ENCODE results near the gene EZH1. TPM values are rescaled to one million over a fixed set of nuclear protein-coding genes. Genes with fewer than 3 reads are reported as not detected.
"Not testable (repeated sequence)": the region's sequence is repeated elsewhere in the genome, so short reads cannot be mapped to it uniquely, and the experiment has no call there.

The EZH1 gene
- total RNA-seq, 1 donor from 2014 or later: 58.4 TPM

DNA sequence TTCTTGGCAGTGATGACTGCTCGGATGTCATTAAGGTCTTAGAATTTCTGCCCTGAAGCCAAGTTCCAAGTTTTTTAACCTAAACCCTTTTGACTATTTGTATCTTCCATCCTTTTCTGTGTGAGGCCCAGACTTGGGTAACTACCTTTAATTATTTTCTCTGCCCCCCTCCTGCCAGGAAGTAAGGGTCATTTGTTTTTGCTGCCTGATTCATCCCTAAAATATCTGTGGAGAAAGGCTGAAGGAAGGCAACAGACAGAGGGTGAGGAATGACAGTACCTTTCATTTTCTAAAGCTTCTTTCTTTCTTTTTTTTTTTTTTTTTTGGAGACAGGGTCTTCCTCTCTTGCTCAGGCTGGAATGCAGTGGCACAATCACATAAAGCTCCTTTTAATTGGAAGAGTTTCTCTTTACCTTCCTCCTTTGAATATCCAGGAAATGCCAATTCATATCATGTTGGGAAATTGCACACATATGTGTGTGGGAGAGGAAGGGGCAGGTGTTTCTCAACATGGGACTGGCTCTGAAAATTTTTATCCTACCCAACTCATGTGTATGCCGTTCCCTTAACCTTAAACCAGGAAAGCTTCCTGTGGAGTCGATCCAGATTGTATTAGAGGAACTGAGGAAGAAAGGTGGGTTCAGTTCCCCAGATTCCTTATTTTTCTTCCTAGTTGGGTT lies 29.4 kb upstream of the EZH1 start:
- ATAC-seq: no peak
- no peak for DNase-seq
- intact Hi-C loops (cut with DNase I): no loop called here

GRCh38 chr17:42773290-42774035 lies 28.6 kb upstream of the EZH1 start, which contains the start of gene VPS25:
Gene VPS25, plus strand, starts transcription at chr17:42773449. Its CDS starts 27 bp downstream, at chr17:42773476.
- TF ChIP-seq, protein P1, sequence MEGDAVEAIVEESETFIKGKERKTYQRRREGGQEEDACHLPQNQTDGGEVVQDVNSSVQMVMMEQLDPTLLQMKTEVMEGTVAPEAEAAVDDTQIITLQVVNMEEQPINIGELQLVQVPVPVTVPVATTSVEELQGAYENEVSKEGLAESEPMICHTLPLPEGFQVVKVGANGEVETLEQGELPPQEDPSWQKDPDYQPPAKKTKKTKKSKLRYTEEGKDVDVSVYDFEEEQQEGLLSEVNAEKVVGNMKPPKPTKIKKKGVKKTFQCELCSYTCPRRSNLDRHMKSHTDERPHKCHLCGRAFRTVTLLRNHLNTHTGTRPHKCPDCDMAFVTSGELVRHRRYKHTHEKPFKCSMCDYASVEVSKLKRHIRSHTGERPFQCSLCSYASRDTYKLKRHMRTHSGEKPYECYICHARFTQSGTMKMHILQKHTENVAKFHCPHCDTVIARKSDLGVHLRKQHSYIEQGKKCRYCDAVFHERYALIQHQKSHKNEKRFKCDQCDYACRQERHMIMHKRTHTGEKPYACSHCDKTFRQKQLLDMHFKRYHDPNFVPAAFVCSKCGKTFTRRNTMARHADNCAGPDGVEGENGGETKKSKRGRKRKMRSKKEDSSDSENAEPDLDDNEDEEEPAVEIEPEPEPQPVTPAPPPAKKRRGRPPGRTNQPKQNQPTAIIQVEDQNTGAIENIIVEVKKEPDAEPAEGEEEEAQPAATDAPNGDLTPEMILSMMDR (IDR thresholded peaks at IDR 0.05): no peak
- ATAC-seq (peak; percentile 96), DNase-seq (peak; percentile 87)
- Histone ChIP-seq H3K4me3 (peak within 1 kb of the TSS; percentile 86), H3K27ac (peak within 1 kb of the TSS; percentile 84), H3K9me3 (no peaks in the 10 kb centered on the region), H3K27me3 (no peaks in the 10 kb centered on the region), H3K36me3 (peaks cover 35% of the 10 kb centered on the region), H3K4me1 (peaks cover 14% of the 10 kb centered on the region)
- intact Hi-C loops (cut with DNase I): no loop called here

More for the DNA sequence above, 29.4 kb upstream of the EZH1 start:
- Histone ChIP-seq H3K27me3 (no peaks in the 10 kb centered on the region), H3K36me3 (peaks cover 43% of the 10 kb centered on the region), H3K27ac (no peak overlapping the region), H3K4me1 (peaks cover 14% of the 10 kb centered on the region), H3K9me3 (no peaks in the 10 kb centered on the region), H3K4me3 (peak overlapping the region; percentile 86)
- TF ChIP-seq, protein P1 (IDR thresholded peaks at IDR 0.05): no peak

DNA sequence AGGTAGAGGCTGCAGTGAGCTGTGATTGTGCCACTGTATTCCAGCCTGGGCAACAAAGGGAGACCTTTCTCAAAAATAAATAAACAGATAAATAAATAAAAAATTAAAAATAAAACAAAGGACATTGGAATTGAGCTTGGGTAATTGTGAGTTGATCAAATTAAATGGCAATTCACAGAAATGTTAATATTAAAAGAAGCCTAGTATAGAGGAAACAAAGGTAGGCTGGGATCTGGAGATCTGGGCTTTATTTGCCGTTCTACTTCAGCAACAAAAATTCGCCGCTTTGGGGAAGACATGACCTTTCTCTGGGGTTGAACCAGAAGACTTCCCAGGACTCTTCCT lies 28.1 kb upstream of the EZH1 start:
- no peaks in the 10 kb centered on the region for H3K9me3 ChIP-seq
- peak overlapping the region; percentile 86 for H3K4me3 ChIP-seq
- ATAC-seq: no peak
- peak overlapping the region; percentile 84 for H3K27ac ChIP-seq
- TF ChIP-seq, protein P1 (IDR thresholded peaks at IDR 0.05): no peak
- intact Hi-C loops (cut with DNase I): no loop called here
- peaks cover 30% of the 10 kb centered on the region for H3K36me3 ChIP-seq
- DNase-seq: no peak
- no peaks in the 10 kb centered on the region for H3K27me3 ChIP-seq
- peaks cover 14% of the 10 kb centered on the region for H3K4me1 ChIP-seq

DNA sequence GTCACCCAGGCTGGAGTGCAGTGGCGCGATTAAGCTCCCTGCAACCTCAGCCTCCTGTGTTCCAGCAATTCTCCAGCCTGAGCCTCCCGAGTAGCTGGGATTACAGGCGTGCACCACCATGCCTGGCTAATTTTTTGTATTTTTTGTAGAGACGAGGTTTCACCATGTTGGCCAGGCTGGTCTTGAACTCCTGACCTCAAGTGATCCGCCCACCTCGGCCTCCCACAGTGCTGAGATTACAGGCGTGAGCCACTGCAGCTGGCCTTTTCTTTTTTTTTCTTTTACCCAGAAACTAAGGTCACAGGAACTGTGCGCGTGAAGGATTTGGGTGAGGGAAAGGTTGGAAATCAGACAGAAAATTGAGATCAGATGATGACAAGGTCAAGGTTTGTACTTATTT lies 25.1 kb upstream of the EZH1 start:
- intact Hi-C loops (cut with DNase I); DNase-seq; H3K27ac ChIP-seq; H3K36me3 ChIP-seq; ATAC-seq; H3K9me3 ChIP-seq; H3K27me3 ChIP-seq; H3K4me3 ChIP-seq: not testable (repeated sequence)
- peaks cover 14% of the 10 kb centered on the region for H3K4me1 ChIP-seq

DNA sequence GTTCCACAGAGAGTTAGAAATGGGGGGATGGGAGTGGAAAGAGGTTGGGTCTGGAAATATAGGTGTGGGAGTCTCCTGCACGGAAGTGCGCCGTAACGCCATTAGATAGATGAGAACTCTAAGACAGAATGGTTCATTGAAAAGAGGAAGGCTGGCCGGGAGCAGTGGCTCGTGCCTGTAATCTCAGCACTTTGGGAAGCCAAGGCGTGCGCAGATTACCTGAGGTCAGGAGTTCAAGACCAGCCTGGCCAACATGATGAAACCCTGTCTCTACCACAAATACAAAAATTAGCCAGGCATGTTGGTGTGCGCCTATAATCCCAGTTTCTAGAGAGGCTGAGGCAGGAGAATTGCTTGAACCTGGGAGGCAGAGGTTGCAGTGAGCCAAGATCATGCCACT lies 23.2 kb upstream of the EZH1 start:
- H3K9me3 ChIP-seq; H3K4me1 ChIP-seq; H3K36me3 ChIP-seq; H3K4me3 ChIP-seq; H3K27ac ChIP-seq; H3K27me3 ChIP-seq; DNase-seq; intact Hi-C loops (cut with DNase I); ATAC-seq: not testable (repeated sequence)

DNA sequence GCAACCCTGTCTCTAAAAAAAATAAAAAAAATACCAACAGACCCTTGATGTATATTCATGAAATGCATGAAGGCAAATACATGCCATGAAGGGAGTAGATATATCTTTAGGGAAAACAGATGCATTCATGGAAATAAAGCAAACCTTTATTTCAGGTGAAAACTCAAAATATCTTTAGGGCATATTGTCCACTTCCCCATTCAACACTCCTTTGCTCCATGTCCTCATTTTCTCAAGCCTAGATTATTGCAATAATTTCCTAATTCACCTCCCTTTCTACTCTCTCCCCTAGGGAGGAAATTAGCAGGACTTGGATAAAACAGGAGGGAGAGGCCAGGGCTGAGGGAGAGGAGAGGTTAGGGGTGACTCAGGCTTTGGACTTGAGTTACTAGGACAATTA lies 22.7 kb upstream of the EZH1 start:
- no peak for ATAC-seq
- DNase-seq: no peak
- no peaks in the 10 kb centered on the region for H3K36me3 ChIP-seq
- H3K27me3 ChIP-seq: peaks cover 9% of the 10 kb centered on the region
- no peaks in the 10 kb centered on the region for H3K9me3 ChIP-seq
- TF ChIP-seq, protein P1 (IDR thresholded peaks at IDR 0.05): no peak
- peaks cover under 1% of the 10 kb centered on the region for H3K4me1 ChIP-seq
- intact Hi-C loops (cut with DNase I): no loop called here
- H3K4me3 ChIP-seq: no peak overlapping the region
- no peak overlapping the region for H3K27ac ChIP-seq

All from upper lobe of right lung (tissue), 1 donor.